CD4-positive, alpha-beta T cell treated with Interleukin-1 beta for 1 hour (primary cell): Measurements from ENCODE around the gene ABHD10.
"Not testable (repeated sequence)": the region's sequence is repeated elsewhere in the genome, so short reads cannot be mapped to it uniquely, and the experiment has no call there.

Source experiments
- DNase-seq, 2 donors: peaks; one replicate each; pipeline ENCODE4 v3.0.0-alpha.2; 2020 to 2022

The ABHD10 gene

GRCh38 chr3:112035241-112035640 lies 56.4 kb downstream of the ABHD10 start:
- no peak for DNase-seq

- DNase-seq, result not testable (repeated sequence)
Observed at GRCh38 chr3:112037194-112037593, 58.4 kb downstream of the ABHD10 start.

- DNase-seq, result no peak
Observed at GRCh38 chr3:112038863-112039262, 60.0 kb downstream of the ABHD10 start.

- DNase-seq, result no peak
Observed at GRCh38 chr3:112041321-112041720, 62.5 kb downstream of the ABHD10 start.

GRCh38 chr3:112042842-112043280 lies 64.0 kb downstream of the ABHD10 start:
- DNase-seq, result no peak
